Lung (tissue), 12 donors: Measurements from ENCODE around the gene F5. TPM values are rescaled to one million over a fixed set of nuclear protein-coding genes. Genes with fewer than 3 reads are reported as not detected.

ENCODE experiments used
- ATAC-seq: fragments of 200-7000 bp; cut with Tn5 transposase; one replicate; pipeline ENCODE4 v1.9.1; 2020; ENCODE audit warnings: moderate number of reproducible peaks; ENCODE audit not compliant: insufficient read depth, low FRiP score
- DNase-seq, 3 donors: peaks; one replicate each; pipeline ENCODE4 v3.0.0-alpha.2; 2013 to 2017
- H3K27ac ChIP-seq, 2 donors: one replicate each; pipeline ENCODE4 v1.5.1; 2013; ENCODE audit warnings: mild to moderate bottlenecking in 2 of 2, moderate library complexity in 2 of 2, control low read depth in 1 of 2, inconsistent platforms in 1 of 2, low read depth in 1 of 2, low read length in 1 of 2
- H3K27me3 ChIP-seq, 3 donors: one replicate each; pipeline ENCODE4 v1.5.1; 2013; ENCODE audit warnings: low read length in 2 of 3; ENCODE audit not compliant: control insufficient read depth in 3 of 3, insufficient read depth in 3 of 3
- H3K36me3 ChIP-seq, 4 donors: one replicate each; pipeline ENCODE4 v1.5.1; 2013; ENCODE audit warnings: low read length in 4 of 4, mild to moderate bottlenecking in 1 of 4, moderate library complexity in 1 of 4; ENCODE audit not compliant: control insufficient read depth in 4 of 4, insufficient read depth in 4 of 4
- H3K4me1 ChIP-seq, 5 donors: one replicate each; pipeline ENCODE4 v1.5.1; 2013; ENCODE audit warnings: low read length in 5 of 5, mild to moderate bottlenecking in 2 of 5, moderate library complexity in 1 of 5; ENCODE audit not compliant: control insufficient read depth in 5 of 5, insufficient read depth in 5 of 5
- H3K4me3 ChIP-seq: one replicate; pipeline ENCODE4 v1.5.1; 2013; ENCODE audit warnings: mild to moderate bottlenecking, control low read depth, moderate library complexity
- H3K9ac ChIP-seq, 2 donors: one replicate each; pipeline ENCODE4 v1.5.1; 2013; ENCODE audit warnings: low read length in 2 of 2, control low read depth in 1 of 2; ENCODE audit not compliant: insufficient read depth in 1 of 2
- H3K9me3 ChIP-seq, 4 donors: one replicate each; pipeline ENCODE4 v1.5.1; 2013; ENCODE audit warnings: low read length in 3 of 4, mild to moderate bottlenecking in 1 of 4, moderate library complexity in 1 of 4; ENCODE audit not compliant: control insufficient read depth in 4 of 4, insufficient read depth in 3 of 4
- WGBS, 2 donors: extraction: QIAGEN DNeasy Blood & Tissue Kit; methylation state at CpG; one replicate each; pipeline ENCODE4 v1.1.7; 2013; 5-methylcytosine and 5-hydroxymethylcytosine counted together
- polyA plus RNA-seq, 2 donors: library from polyadenylated mRNA; stranded (reverse); fragments of 200-250 nt; gene quantifications; one replicate each; pipeline ENCODE4 v1.2.1, GENCODE V29; 2013
- total RNA-seq, 2 donors: library from RNA; depleted of rRNA in 1 of 2; stranded (reverse); fragments of >200 nt in 1 of 2; gene quantifications; one replicate each; pipeline ENCODE4 v1.2.1, GENCODE V29; 2014 to 2021
- TF ChIP-seq, protein P1 (sequence below): IDR thresholded peaks from 2 replicates; pipeline ENCODE4 v1.5.1; 2012; ENCODE audit warnings: mild to moderate bottlenecking; ENCODE audit errors: control extremely low read depth, extremely low read depth
- donor health status: control.
- donor health status: control.
- donor health status: Bipolar disorder and iron deficiency.
- donor health status: healthy.
- donor health status: DM: yes; HTN: yes; CAD: no.

Gene F5
- total and polyA plus RNA-seq, 4 donors: 0.74 to 5.3 (median 2.4) TPM

DNA sequence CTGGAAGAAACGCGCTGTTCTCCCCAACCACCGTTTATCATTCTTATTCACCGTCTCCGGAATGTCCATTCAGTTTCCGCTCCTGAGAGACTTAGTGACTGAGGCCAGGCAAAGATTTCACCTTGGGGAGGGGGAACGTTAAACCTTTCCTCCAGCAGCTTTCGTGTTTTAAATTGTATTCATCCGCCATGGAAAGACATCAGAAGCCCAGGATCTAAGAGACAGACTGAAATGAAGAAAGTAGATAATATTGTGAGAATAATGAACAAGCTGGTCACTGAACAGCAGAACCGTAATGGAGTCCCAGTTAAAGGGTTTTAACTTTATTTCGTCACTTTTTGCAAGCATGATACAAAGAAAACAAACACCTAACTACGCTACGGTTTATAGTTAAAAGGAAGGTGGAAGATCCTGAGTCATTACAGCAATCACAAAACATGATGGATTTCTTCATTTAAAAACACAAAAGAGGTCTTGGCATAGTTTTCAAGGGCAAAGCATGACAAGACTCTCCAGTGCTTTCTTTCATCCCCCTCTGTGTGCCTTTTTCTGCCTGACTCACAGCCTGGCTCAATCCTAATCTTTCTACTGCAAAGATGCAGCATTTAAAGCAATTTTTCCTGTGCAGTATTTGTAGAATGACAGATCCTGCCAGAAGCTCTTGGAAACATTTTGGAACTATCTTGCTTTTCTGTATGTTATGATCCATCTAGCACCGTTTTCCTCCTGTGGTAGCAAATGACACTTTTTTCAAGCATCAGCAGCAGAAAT, 99.8 kb downstream of the F5 start:
- Histone ChIP-seq H3K9ac (peak overlapping the region; percentile 50 to 97), H3K27ac (peak overlapping the region; percentile 95 to 98), H3K9me3 (no peaks in the 10 kb centered on the region), H3K4me1 (peaks cover 0 to 28% (median 9%) of the 10 kb centered on the region in 5 donors), H3K4me3 (peak overlapping the region; percentile 42), H3K27me3 (no peaks in the 10 kb centered on the region), H3K36me3 (no peaks in the 10 kb centered on the region)
- TF ChIP-seq, protein P1, sequence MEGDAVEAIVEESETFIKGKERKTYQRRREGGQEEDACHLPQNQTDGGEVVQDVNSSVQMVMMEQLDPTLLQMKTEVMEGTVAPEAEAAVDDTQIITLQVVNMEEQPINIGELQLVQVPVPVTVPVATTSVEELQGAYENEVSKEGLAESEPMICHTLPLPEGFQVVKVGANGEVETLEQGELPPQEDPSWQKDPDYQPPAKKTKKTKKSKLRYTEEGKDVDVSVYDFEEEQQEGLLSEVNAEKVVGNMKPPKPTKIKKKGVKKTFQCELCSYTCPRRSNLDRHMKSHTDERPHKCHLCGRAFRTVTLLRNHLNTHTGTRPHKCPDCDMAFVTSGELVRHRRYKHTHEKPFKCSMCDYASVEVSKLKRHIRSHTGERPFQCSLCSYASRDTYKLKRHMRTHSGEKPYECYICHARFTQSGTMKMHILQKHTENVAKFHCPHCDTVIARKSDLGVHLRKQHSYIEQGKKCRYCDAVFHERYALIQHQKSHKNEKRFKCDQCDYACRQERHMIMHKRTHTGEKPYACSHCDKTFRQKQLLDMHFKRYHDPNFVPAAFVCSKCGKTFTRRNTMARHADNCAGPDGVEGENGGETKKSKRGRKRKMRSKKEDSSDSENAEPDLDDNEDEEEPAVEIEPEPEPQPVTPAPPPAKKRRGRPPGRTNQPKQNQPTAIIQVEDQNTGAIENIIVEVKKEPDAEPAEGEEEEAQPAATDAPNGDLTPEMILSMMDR: no peak
- ATAC-seq (no peak), DNase-seq (peak; percentile 15 to 69 (median 55))
- WGBS, 2 donors: 1 to 3% methylated on average over 14 of the region's 14 CpGs

DNA sequence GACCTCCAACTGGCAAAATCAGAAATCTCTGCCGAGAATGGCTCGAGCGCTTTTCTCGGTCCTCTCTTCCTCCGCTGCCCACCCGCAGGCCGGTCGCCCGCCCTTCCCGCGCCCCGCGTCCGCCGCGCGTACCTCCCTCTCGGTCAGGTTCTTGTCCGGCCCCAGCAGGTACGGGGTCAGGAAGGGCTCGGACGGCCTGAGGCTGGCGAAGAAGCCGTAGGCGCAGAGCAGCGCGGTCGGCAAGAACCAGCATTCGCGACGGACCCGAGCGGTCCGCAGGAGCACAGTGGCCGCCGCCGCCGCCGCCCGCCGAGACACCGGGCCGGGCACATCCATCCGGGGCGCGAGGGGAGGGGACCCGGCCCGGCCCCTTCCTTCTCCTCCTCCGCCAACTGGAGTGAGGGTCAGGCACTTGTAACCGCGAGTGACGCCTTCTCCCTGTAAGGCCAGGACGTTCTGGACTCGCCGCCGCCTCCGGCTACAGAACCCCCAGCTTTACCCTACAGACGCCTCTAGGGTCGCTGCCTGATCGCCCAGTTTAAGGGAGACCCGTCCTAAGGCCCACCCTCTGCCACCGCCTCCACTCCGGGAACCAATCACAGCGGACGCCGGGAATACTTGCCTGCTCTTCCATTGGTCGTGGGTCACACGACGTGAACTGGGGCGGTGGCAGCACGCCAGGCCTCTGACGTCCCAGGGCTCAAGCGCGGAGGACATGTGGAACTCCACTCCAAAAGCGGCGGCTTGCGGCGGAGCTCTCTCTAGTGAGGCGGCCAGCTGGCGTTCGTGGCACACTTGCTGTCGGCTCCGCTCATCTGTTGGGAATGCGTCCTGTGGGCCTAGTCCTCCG, 100.6 kb downstream of the F5 start, which contains the start of gene SLC19A2:
Gene SLC19A2 (minus strand): TSS at position 514 of the 850 bp plus-strand sequence. CDS start 178 bp downstream, at position 336.
- Histone ChIP-seq H3K4me1 (peaks cover 0 to 28% (median 9%) of the 10 kb centered on the region in 5 donors), H3K4me3 (peak within 1 kb of the TSS; percentile 88), H3K36me3 (no peaks in the 10 kb centered on the region), H3K27me3 (no peaks in the 10 kb centered on the region), H3K27ac (peak within 1 kb of the TSS; percentile 95 to 98), H3K9me3 (no peaks in the 10 kb centered on the region), H3K9ac (peak within 1 kb of the TSS; percentile 75 to 97)
- DNase-seq (peak; percentile 100), ATAC-seq (peak; percentile 96)
- 0% methylated on average over 66 to 85 of the region's 85 CpGs for WGBS, 2 donors
- TF ChIP-seq, protein P1: no peak

DNA sequence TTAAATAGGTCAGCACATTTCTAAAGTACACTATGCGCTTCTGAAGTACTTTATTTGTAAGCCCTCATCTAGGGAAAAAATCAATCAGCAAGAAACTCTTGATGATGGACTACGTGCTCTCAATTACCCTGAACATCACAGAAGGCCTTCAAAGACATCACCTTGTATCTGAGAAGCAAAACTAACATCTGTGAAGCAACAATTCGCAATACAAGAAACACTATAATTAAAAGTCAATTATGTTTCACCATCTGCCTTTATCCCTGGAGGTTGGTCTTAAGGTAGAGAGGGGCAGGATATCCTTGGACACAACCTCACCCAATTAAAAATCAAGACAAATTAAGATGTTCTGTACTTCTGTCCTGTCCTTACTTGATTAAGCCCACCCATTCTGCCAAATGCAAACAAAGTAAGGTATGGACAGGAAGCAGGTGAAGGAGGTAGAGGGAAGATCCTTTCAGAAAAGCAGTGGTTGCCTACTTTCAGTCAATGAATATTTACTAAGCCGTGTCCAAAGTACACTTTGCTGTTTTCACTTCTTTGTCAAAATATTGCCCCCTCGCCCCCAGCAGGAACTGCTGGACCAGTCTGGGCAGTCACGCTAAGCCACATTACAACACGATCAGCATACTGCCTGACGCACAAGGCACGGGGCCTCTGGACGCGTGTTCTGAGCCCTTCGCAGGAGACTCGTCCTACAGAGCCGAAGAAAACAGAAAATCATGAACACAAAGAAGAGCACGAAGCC, 101.4 kb downstream of the F5 start:
- Histone ChIP-seq H3K4me3 (peak overlapping the region; percentile 88), H3K27me3 (no peaks in the 10 kb centered on the region), H3K36me3 (no peaks in the 10 kb centered on the region), H3K27ac (peak overlapping the region; percentile 95 to 98), H3K9me3 (no peaks in the 10 kb centered on the region), H3K4me1 (peaks cover 0 to 28% (median 9%) of the 10 kb centered on the region in 5 donors), H3K9ac (peak overlapping the region; percentile 75 to 83)
- DNase-seq (peak; percentile 70 to 80 (median 77)), ATAC-seq (peak; percentile 49)
- TF ChIP-seq, protein P1: no peak
- 13 to 15% methylated on average over 15 of the region's 15 CpGs for WGBS, 2 donors
